ENCODE measurements around the gene EYA2.

Gene EYA2

GRCh38 chr20:47079047-47079446, 184.4 kb downstream of the EYA2 start:
- DNase-seq = no peak

GRCh38 chr20:47080365-47080764, 185.7 kb downstream of the EYA2 start:
- DNase-seq = no peak

GRCh38 chr20:47086316-47086715, 191.7 kb downstream of the EYA2 start:
- no peak for DNase-seq

- DNase-seq = no peak
Measured at GRCh38 chr20:47088335-47088734, 193.7 kb downstream of the EYA2 start.

GRCh38 chr20:47089151-47089550, 194.5 kb downstream of the EYA2 start:
- DNase-seq = no peak

GRCh38 chr20:47090835-47091234, 196.2 kb downstream of the EYA2 start:
- DNase-seq = no peak

- DNase-seq = no peak
Measured at GRCh38 chr20:47093320-47093966, 198.8 kb downstream of the EYA2 start.

GRCh38 chr20:47095690-47096089, 201.0 kb downstream of the EYA2 start:
- no peak for DNase-seq

GRCh38 chr20:47097691-47098622, 203.3 kb downstream of the EYA2 start:
- DNase-seq = no peak

GRCh38 chr20:47099093-47099492, 204.4 kb downstream of the EYA2 start:
- DNase-seq = no peak

GRCh38 chr20:47099825-47100441, 205.3 kb downstream of the EYA2 start:
- DNase-seq = no peak

GRCh38 chr20:47102629-47103028, 208.0 kb downstream of the EYA2 start:
- no peak for DNase-seq

- DNase-seq = no peak
Measured at GRCh38 chr20:47106786-47107185, 212.1 kb downstream of the EYA2 start.

- DNase-seq = no peak
Measured at GRCh38 chr20:47108994-47109393, 214.4 kb downstream of the EYA2 start.

GRCh38 chr20:47110819-47111218, 216.2 kb downstream of the EYA2 start:
- no peak for DNase-seq

GRCh38 chr20:47111576-47111975, 216.9 kb downstream of the EYA2 start:
- DNase-seq = no peak

GRCh38 chr20:47113362-47114109, 218.9 kb downstream of the EYA2 start:
- DNase-seq = no peak

GRCh38 chr20:47115694-47116093, 221.1 kb downstream of the EYA2 start:
- no peak for DNase-seq

- DNase-seq = no peak
Measured at GRCh38 chr20:47117371-47117770, 222.7 kb downstream of the EYA2 start.

GRCh38 chr20:47117773-47118172, 223.1 kb downstream of the EYA2 start:
- no peak for DNase-seq

GRCh38 chr20:47118206-47118605, 223.6 kb downstream of the EYA2 start:
- DNase-seq = no peak

- no peak for DNase-seq
Measured at GRCh38 chr20:47118641-47119040, 224.0 kb downstream of the EYA2 start.

- no peak for DNase-seq
Measured at GRCh38 chr20:47120346-47120936, 225.8 kb downstream of the EYA2 start.
